Airway epithelial cell (primary cell): Measurements from ENCODE around the gene GNG2. TPM values are rescaled to one million over a fixed set of nuclear protein-coding genes. Genes with fewer than 3 reads are reported as not detected.

Experiments
- total RNA-seq: library from RNA; depleted of rRNA; stranded (reverse); fragments of >200 nt; gene quantifications from 2 replicates; pipeline ENCODE4 v1.2.3, GENCODE V29; 2015

GNG2 gene
- 0.37 and 1.2 TPM in 2 replicates for total RNA-seq

GRCh38 chr14:51860164-51860824, at the start of gene GNG2:
Gene GNG2 (plus strand): TSS chr14:51860612. CDS start chr14:51950679, 90,067 bp downstream.

GRCh38 chr14:51989293-51990234, 129.2 kb downstream of the GNG2 start, which contains the start of gene RTRAF:
Gene RTRAF (plus strand): TSS chr14:51989546. CDS start chr14:51989640, 94 bp downstream.

Other genes starting within 250 kb of the GNG2 start
- 133 and 134 TPM in 2 replicates for gene FRMD6, start 208.7 kb upstream of the GNG2 start, total RNA-seq
- 86.0 and 95.3 TPM in 2 replicates for gene RTRAF, start 128.9 kb downstream of the GNG2 start, total RNA-seq
- 3.4 and 4.7 TPM in 2 replicates for gene NID2, start 208.4 kb downstream of the GNG2 start, total RNA-seq